ENCODE results near the gene LRRC71.
"Not testable (repeated sequence)": the region's sequence is repeated elsewhere in the genome, so short reads cannot be mapped to it uniquely, and the experiment has no call there.

LRRC71 gene

DNA sequence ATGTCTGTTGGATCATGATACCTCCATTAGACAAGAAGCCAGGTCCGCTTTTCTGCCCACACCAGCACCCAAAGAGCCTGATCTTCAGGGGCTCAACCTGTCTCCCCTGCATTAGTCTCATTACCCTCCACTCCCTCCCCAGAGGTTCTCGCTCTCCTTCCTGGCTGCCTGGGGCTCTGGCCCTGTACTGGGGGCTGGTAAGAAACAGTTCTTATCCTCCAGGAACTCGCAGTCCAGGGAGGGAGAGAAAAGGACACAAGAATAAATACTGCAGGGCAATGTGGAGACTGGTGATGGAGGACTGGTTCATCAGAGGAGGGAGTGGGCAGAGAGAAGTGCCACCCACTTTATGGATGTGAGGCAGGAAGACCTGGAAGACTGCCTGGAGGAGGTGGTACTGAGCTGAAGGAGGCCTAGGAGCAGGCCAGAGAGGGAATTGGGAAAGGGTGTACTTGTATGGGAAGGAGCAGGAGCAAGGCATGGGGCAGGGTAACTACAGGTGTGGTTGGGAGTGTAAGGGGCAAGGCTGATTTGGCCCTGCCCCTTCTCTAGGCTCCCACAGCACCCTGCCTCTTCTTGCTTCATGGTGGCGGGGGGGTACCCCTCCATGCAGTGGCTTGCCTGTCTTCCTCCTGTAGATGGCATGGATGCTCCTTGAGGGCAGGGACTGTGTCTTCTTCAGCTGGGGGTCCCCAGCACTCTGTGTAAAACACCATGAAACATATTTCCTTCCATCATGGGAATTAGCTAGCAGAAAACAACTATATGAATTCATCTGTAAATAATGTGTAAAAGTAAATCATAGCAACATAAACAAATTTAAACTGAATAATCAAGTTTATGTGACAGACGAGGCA is 5.0 kb downstream of the LRRC71 start:
- peaks cover 0 to 27% (median 22%) of the 10 kb centered on the region in 5 donors for H3K4me1 ChIP-seq (ENCODE audit: control insufficient read depth in 5 of 5, insufficient read depth in 5 of 5, low read length in 5 of 5)
- no peak overlapping the region for H3K4me3 ChIP-seq (ENCODE audit: low read depth in 1 of 5, low read length in 5 of 5)
- peaks cover 57 to 78% (median 74%) of the 10 kb centered on the region in 5 donors for H3K27me3 ChIP-seq (ENCODE audit: control insufficient read depth in 5 of 5, insufficient read depth in 4 of 5, low read length in 5 of 5)
- no peak overlapping the region for H3K27ac ChIP-seq (ENCODE audit: low read depth, low read length)
- H3K9ac ChIP-seq (ENCODE audit: low read length in 5 of 5): no peak overlapping the region
- no peaks in the 10 kb centered on the region for H3K36me3 ChIP-seq (ENCODE audit: control insufficient read depth in 5 of 5, insufficient read depth in 5 of 5, low read length in 5 of 5)
- H3K9me3 ChIP-seq (ENCODE audit: control insufficient read depth in 5 of 5, low read length in 5 of 5): no peaks in the 10 kb centered on the region

GRCh38 chr1:156926175-156926574 is 5.7 kb downstream of the LRRC71 start:
- no peaks in the 10 kb centered on the region for H3K36me3 ChIP-seq (ENCODE audit: control insufficient read depth in 5 of 5, insufficient read depth in 5 of 5, low read length in 5 of 5)
- H3K27ac ChIP-seq (ENCODE audit: low read depth, low read length): no peak overlapping the region
- no peak overlapping the region for H3K4me3 ChIP-seq (ENCODE audit: low read depth in 1 of 5, low read length in 5 of 5)
- peaks cover 49 to 71% (median 67%) of the 10 kb centered on the region in 5 donors for H3K27me3 ChIP-seq (ENCODE audit: control insufficient read depth in 5 of 5, insufficient read depth in 4 of 5, low read length in 5 of 5)
- H3K4me1 ChIP-seq (ENCODE audit: control insufficient read depth in 5 of 5, insufficient read depth in 5 of 5, low read length in 5 of 5): peaks cover 0 to 24% (median 17%) of the 10 kb centered on the region in 5 donors
- H3K9me3 ChIP-seq (ENCODE audit: control insufficient read depth in 5 of 5, low read length in 5 of 5): no peaks in the 10 kb centered on the region
- no peak overlapping the region for H3K9ac ChIP-seq (ENCODE audit: low read length in 5 of 5)

DNA sequence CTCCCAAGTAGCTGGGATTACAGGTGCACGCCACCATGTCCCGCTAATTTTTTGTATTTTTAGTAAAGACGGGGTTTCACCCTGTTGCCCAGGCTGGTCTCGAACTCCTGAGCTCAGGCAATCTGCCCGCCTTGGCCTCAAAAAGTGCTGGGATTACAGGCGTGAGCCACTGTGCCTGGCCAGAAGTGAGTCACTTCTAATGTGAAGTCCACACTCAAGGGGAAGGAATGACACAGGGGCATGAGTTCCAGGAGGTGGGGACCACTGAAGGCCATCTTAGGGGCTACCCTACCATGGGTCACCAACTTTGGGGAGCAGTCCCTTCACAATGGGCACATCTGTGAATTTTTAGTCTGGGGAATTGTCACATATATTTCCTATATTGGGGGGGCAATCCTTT is 6.3 kb downstream of the LRRC71 start:
- H3K27me3 ChIP-seq (ENCODE audit: control insufficient read depth in 5 of 5, insufficient read depth in 4 of 5, low read length in 5 of 5): peaks cover 46 to 66% (median 65%) of the 10 kb centered on the region in 5 donors
- H3K9ac ChIP-seq (ENCODE audit: low read length in 5 of 5); H3K36me3 ChIP-seq (ENCODE audit: control insufficient read depth in 5 of 5, insufficient read depth in 5 of 5, low read length in 5 of 5); H3K4me3 ChIP-seq (ENCODE audit: low read depth in 1 of 5, low read length in 5 of 5); H3K9me3 ChIP-seq (ENCODE audit: control insufficient read depth in 5 of 5, low read length in 5 of 5); H3K27ac ChIP-seq (ENCODE audit: low read depth, low read length): not testable (repeated sequence)
- peaks cover 0 to 30% (median 22%) of the 10 kb centered on the region in 5 donors for H3K4me1 ChIP-seq (ENCODE audit: control insufficient read depth in 5 of 5, insufficient read depth in 5 of 5, low read length in 5 of 5)

- H3K27ac ChIP-seq (ENCODE audit: low read depth, low read length): no peak overlapping the region
- H3K4me3 ChIP-seq (ENCODE audit: low read depth in 1 of 5, low read length in 5 of 5): peak overlapping the region in 3 of 5 donors; percentile 43 to 52 (median 43)
- peaks cover 39 to 60% (median 58%) of the 10 kb centered on the region in 5 donors for H3K27me3 ChIP-seq (ENCODE audit: control insufficient read depth in 5 of 5, insufficient read depth in 4 of 5, low read length in 5 of 5)
- peaks cover 0 to 34% (median 26%) of the 10 kb centered on the region in 5 donors for H3K4me1 ChIP-seq (ENCODE audit: control insufficient read depth in 5 of 5, insufficient read depth in 5 of 5, low read length in 5 of 5)
- no peak overlapping the region for H3K9ac ChIP-seq (ENCODE audit: low read length in 5 of 5)
- H3K9me3 ChIP-seq (ENCODE audit: control insufficient read depth in 5 of 5, low read length in 5 of 5): no peaks in the 10 kb centered on the region
- H3K36me3 ChIP-seq (ENCODE audit: control insufficient read depth in 5 of 5, insufficient read depth in 5 of 5, low read length in 5 of 5): no peaks in the 10 kb centered on the region
Observed at GRCh38 chr1:156927215-156928042, 7.0 kb downstream of the LRRC71 start.

GRCh38 chr1:156928043-156928602 is 7.7 kb downstream of the LRRC71 start:
- H3K4me1 ChIP-seq (ENCODE audit: control insufficient read depth in 5 of 5, insufficient read depth in 5 of 5, low read length in 5 of 5): peaks cover 0 to 34% (median 26%) of the 10 kb centered on the region in 5 donors
- no peaks in the 10 kb centered on the region for H3K36me3 ChIP-seq (ENCODE audit: control insufficient read depth in 5 of 5, insufficient read depth in 5 of 5, low read length in 5 of 5)
- no peaks in the 10 kb centered on the region for H3K9me3 ChIP-seq (ENCODE audit: control insufficient read depth in 5 of 5, low read length in 5 of 5)
- peak overlapping the region in 2 of 5 donors; percentile 43 for H3K4me3 ChIP-seq (ENCODE audit: low read depth in 1 of 5, low read length in 5 of 5)
- H3K27ac ChIP-seq (ENCODE audit: low read depth, low read length): no peak overlapping the region
- no peak overlapping the region for H3K9ac ChIP-seq (ENCODE audit: low read length in 5 of 5)
- H3K27me3 ChIP-seq (ENCODE audit: control insufficient read depth in 5 of 5, insufficient read depth in 4 of 5, low read length in 5 of 5): peaks cover 32 to 53% (median 51%) of the 10 kb centered on the region in 5 donors

- Histone ChIP-seq H3K4me1 (ENCODE audit: control insufficient read depth in 5 of 5, insufficient read depth in 5 of 5, low read length in 5 of 5) (peaks cover 0 to 24% (median 18%) of the 10 kb centered on the region in 5 donors), H3K27me3 (ENCODE audit: control insufficient read depth in 5 of 5, insufficient read depth in 4 of 5, low read length in 5 of 5) (peaks cover 25 to 41% (median 37%) of the 10 kb centered on the region in 5 donors), H3K36me3 (ENCODE audit: control insufficient read depth in 5 of 5, insufficient read depth in 5 of 5, low read length in 5 of 5) (peaks cover 0 to 5% (median 0%) of the 10 kb centered on the region in 5 donors), H3K9ac (ENCODE audit: low read length in 5 of 5) (no peak overlapping the region), H3K27ac (ENCODE audit: low read depth, low read length) (no peak overlapping the region), H3K4me3 (ENCODE audit: low read depth in 1 of 5, low read length in 5 of 5) (no peak overlapping the region), H3K9me3 (ENCODE audit: control insufficient read depth in 5 of 5, low read length in 5 of 5) (no peaks in the 10 kb centered on the region)
Observed at GRCh38 chr1:156929596-156930238, 9.3 kb downstream of the LRRC71 start.

- peaks cover 0 to 12% (median 7%) of the 10 kb centered on the region in 5 donors for H3K36me3 ChIP-seq (ENCODE audit: control insufficient read depth in 5 of 5, insufficient read depth in 5 of 5, low read length in 5 of 5)
- H3K27ac ChIP-seq (ENCODE audit: low read depth, low read length): no peak overlapping the region
- H3K4me3 ChIP-seq (ENCODE audit: low read depth in 1 of 5, low read length in 5 of 5): no peak overlapping the region
- H3K27me3 ChIP-seq (ENCODE audit: control insufficient read depth in 5 of 5, insufficient read depth in 4 of 5, low read length in 5 of 5): peaks cover 18 to 33% (median 29%) of the 10 kb centered on the region in 5 donors
- H3K9me3 ChIP-seq (ENCODE audit: control insufficient read depth in 5 of 5, low read length in 5 of 5): no peaks in the 10 kb centered on the region
- H3K4me1 ChIP-seq (ENCODE audit: control insufficient read depth in 5 of 5, insufficient read depth in 5 of 5, low read length in 5 of 5): peaks cover 0 to 24% (median 18%) of the 10 kb centered on the region in 5 donors
- no peak overlapping the region for H3K9ac ChIP-seq (ENCODE audit: low read length in 5 of 5)
Observed at GRCh38 chr1:156930483-156930882, 10.1 kb downstream of the LRRC71 start.

DNA sequence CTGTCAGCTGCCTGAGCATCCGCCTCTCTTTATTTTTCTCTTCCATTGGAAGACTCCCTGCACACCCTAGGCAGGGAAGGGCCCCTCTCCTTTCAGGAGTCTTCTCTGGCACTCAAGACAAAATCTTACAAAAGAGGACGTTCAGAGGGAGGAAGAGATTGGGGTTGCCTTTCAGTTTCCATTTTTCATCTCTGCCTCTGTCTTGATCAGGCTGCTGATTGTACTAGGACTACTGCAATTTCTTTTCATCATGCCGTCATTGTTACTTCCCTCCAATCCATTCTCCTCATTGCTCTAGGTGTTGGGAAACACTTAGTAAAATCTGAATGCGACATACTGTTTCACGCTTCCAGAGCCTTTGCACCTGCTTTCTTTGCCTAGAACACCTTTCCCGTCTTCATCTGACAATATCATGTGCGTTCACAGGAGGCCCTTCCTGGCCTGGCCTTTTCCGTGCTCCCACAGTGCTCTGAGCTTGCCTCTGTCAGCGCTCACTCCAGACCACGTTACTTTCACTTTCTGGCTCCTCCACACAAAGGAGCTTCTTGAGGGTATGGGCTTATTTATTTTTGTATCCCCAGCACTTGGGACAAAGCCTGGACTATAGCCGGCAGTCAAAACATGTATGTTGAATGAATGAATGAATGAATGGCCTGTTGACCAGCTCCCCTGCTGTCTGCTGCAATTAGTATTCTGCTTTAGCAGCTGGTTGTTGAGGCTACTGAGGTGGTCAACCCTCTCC is 10.9 kb downstream of the LRRC71 start:
- peak overlapping the region; percentile 2 to 53 (median 45) for H3K4me3 ChIP-seq (ENCODE audit: low read depth in 1 of 5, low read length in 5 of 5)

More for the DNA sequence above, 10.9 kb downstream of the LRRC71 start:
- peaks cover 0 to 24% (median 18%) of the 10 kb centered on the region in 5 donors for H3K4me1 ChIP-seq (ENCODE audit: control insufficient read depth in 5 of 5, insufficient read depth in 5 of 5, low read length in 5 of 5)
- no peaks in the 10 kb centered on the region for H3K9me3 ChIP-seq (ENCODE audit: control insufficient read depth in 5 of 5, low read length in 5 of 5)
- H3K27ac ChIP-seq (ENCODE audit: low read depth, low read length): no peak overlapping the region
- H3K27me3 ChIP-seq (ENCODE audit: control insufficient read depth in 5 of 5, insufficient read depth in 4 of 5, low read length in 5 of 5): peaks cover 13 to 29% (median 23%) of the 10 kb centered on the region in 5 donors
- peak overlapping the region in 1 of 5 donors; percentile 9 for H3K9ac ChIP-seq (ENCODE audit: low read length in 5 of 5)
- peaks cover 0 to 16% (median 14%) of the 10 kb centered on the region in 5 donors for H3K36me3 ChIP-seq (ENCODE audit: control insufficient read depth in 5 of 5, insufficient read depth in 5 of 5, low read length in 5 of 5)

All from subcutaneous abdominal adipose tissue (tissue), 5 donors.